Measurements from ENCODE around the gene PAQR8.

Gene PAQR8

GRCh38 chr6:52410979-52411378, 49.0 kb downstream of the PAQR8 start:
- DNase-seq (ENCODE audit: low read depth): no peak
- TF ChIP-seq, protein P1, sequence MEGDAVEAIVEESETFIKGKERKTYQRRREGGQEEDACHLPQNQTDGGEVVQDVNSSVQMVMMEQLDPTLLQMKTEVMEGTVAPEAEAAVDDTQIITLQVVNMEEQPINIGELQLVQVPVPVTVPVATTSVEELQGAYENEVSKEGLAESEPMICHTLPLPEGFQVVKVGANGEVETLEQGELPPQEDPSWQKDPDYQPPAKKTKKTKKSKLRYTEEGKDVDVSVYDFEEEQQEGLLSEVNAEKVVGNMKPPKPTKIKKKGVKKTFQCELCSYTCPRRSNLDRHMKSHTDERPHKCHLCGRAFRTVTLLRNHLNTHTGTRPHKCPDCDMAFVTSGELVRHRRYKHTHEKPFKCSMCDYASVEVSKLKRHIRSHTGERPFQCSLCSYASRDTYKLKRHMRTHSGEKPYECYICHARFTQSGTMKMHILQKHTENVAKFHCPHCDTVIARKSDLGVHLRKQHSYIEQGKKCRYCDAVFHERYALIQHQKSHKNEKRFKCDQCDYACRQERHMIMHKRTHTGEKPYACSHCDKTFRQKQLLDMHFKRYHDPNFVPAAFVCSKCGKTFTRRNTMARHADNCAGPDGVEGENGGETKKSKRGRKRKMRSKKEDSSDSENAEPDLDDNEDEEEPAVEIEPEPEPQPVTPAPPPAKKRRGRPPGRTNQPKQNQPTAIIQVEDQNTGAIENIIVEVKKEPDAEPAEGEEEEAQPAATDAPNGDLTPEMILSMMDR (conservative IDR thresholded peaks at IDR 0.05; ENCODE audit: control insufficient read depth, insufficient read depth, low read depth, low read length): no peak
- H3K4me3 ChIP-seq (ENCODE audit: control insufficient read depth, low read depth, low read length): no peak overlapping the region

- DNase-seq (ENCODE audit: low read depth): no peak
- TF ChIP-seq, protein P1 (conservative IDR thresholded peaks at IDR 0.05; ENCODE audit: control insufficient read depth, insufficient read depth, low read depth, low read length): no peak
- no peak overlapping the region for H3K4me3 ChIP-seq (ENCODE audit: control insufficient read depth, low read depth, low read length)
These were observed 50.0 kb downstream of the PAQR8 start for GRCh38 chr6:52411911-52412310.

GRCh38 chr6:52415333-52415732, 53.4 kb downstream of the PAQR8 start:
- no peak overlapping the region for H3K4me3 ChIP-seq (ENCODE audit: control insufficient read depth, low read depth, low read length)
- no peak for DNase-seq (ENCODE audit: low read depth)
- TF ChIP-seq, protein P1 (conservative IDR thresholded peaks at IDR 0.05; ENCODE audit: control insufficient read depth, insufficient read depth, low read depth, low read length): no peak

DNA sequence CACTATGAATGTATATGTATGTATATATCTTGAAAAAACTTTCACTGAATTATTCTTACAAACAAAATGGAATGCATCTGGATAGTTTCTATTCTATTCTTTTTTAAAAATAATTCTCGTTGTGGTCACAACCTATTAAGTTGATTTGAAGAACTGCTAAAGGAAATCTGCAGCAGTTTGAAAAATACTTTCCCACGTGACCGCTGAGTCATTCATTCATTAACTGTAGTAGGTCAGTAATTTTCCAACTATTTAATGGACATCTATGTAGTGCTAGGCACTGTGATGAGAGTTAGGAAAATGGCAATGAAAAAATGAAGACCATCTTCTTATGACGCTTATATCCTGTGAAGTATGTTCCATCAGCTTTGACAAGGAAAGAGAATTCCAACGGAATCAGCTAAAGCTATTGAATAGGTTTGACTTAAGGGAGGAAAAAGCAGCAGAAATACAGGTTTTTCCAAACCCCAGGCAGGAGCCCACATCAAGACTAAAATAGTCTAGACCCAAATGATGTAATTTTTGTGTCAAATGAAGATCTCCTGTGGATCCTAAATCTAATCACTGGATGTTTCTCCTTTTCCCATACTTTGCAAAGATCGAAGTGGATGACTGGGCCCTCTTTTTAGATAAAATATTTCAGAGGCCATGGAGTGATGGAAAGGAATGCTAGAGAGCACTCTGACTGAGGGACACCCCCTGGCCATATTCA, 54.1 kb downstream of the PAQR8 start:
- TF ChIP-seq, protein P1 (conservative IDR thresholded peaks at IDR 0.05; ENCODE audit: control insufficient read depth, insufficient read depth, low read depth, low read length): no peak
- no peak overlapping the region for H3K4me3 ChIP-seq (ENCODE audit: control insufficient read depth, low read depth, low read length)
- peak; percentile 66 for DNase-seq (ENCODE audit: low read depth)

GRCh38 chr6:52416629-52417151, 54.7 kb downstream of the PAQR8 start:
- TF ChIP-seq, protein P1 (conservative IDR thresholded peaks at IDR 0.05; ENCODE audit: control insufficient read depth, insufficient read depth, low read depth, low read length): peak; percentile 89
- peak; percentile 77 for DNase-seq (ENCODE audit: low read depth)
- no peak overlapping the region for H3K4me3 ChIP-seq (ENCODE audit: control insufficient read depth, low read depth, low read length)

DNA sequence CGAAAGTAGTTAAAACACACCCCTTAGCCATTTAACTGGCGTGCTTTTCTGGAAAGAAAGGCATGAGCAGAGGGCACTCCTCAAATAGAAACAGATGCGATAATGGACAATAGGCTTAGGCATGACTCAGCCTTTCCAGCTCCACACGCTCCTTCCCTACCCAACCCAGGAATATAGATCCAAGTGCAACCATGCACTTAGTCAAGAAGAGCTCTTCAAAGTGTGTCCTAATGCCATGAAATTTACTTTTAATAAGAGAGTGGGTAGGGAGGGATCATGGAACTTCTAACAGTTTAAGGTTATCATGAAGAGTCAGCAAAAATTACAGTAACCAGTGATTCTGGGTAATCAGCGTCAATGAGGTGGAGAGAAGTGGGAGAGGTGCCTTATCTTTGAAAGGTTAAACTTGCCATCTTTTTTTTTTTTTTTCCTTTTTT, 55.7 kb downstream of the PAQR8 start:
- H3K4me3 ChIP-seq (ENCODE audit: control insufficient read depth, low read depth, low read length): no peak overlapping the region
- TF ChIP-seq, protein P1 (conservative IDR thresholded peaks at IDR 0.05; ENCODE audit: control insufficient read depth, insufficient read depth, low read depth, low read length): no peak
- DNase-seq (ENCODE audit: low read depth): peak; percentile 92

All from fibroblast of mammary gland (primary cell).